Left renal pelvis (tissue), 4 donors: ENCODE results near the gene SH3PXD2A. TPM values are rescaled to one million over a fixed set of nuclear protein-coding genes. Genes with fewer than 3 reads are reported as not detected.
"Not testable (repeated sequence)": the region's sequence is repeated elsewhere in the genome, so short reads cannot be mapped to it uniquely, and the experiment has no call there.

Experiments
- DNase-seq, 4 donors: peaks; one replicate each; pipeline ENCODE4 v3.0.0-alpha.2; 2013; ENCODE audit warnings: low read depth in 4 of 4, low spot score in 3 of 4
- polyA plus RNA-seq, 4 donors: library from polyadenylated mRNA; unstranded; fragments of 120-200 nt; gene quantifications; one replicate each; pipeline ENCODE4 v1.2.1, GENCODE V29; 2013; ENCODE audit not compliant: insufficient read length in 4 of 4

SH3PXD2A gene
- polyA plus RNA-seq, 4 donors: 29.1 to 105 (median 31.7) TPM

- DNase-seq: no peak
These were observed 177.7 kb downstream of the SH3PXD2A start for GRCh38 chr10:103677486-103678177.

GRCh38 chr10:103676851-103677417, 178.4 kb downstream of the SH3PXD2A start:
- no peak for DNase-seq

- DNase-seq: no peak
These were observed 179.2 kb downstream of the SH3PXD2A start for GRCh38 chr10:103676058-103676785.

GRCh38 chr10:103673606-103674005, 181.8 kb downstream of the SH3PXD2A start:
- no peak for DNase-seq

- DNase-seq: no peak
These were observed 183.0 kb downstream of the SH3PXD2A start for GRCh38 chr10:103672345-103672744.

- DNase-seq: no peak
These were observed 184.1 kb downstream of the SH3PXD2A start for GRCh38 chr10:103671126-103671895.

- DNase-seq: no peak
These were observed 185.4 kb downstream of the SH3PXD2A start for GRCh38 chr10:103669944-103670343.

- no peak for DNase-seq
These were observed 186.0 kb downstream of the SH3PXD2A start for GRCh38 chr10:103669243-103669929.

GRCh38 chr10:103668351-103669242, 186.8 kb downstream of the SH3PXD2A start:
- DNase-seq: no peak

GRCh38 chr10:103667356-103667755, 188.0 kb downstream of the SH3PXD2A start:
- DNase-seq: no peak

GRCh38 chr10:103666762-103667150, 188.6 kb downstream of the SH3PXD2A start:
- no peak for DNase-seq

- no peak for DNase-seq
These were observed 189.2 kb downstream of the SH3PXD2A start for GRCh38 chr10:103666087-103666761.

- DNase-seq: no peak
These were observed 190.1 kb downstream of the SH3PXD2A start for GRCh38 chr10:103665162-103665889.

GRCh38 chr10:103663802-103664201, 191.6 kb downstream of the SH3PXD2A start:
- no peak for DNase-seq

GRCh38 chr10:103663236-103663635, 192.1 kb downstream of the SH3PXD2A start:
- no peak for DNase-seq

- DNase-seq: not testable (repeated sequence)
These were observed 192.7 kb downstream of the SH3PXD2A start for GRCh38 chr10:103662704-103663103.

- peak in 1 of 4 donors; percentile 84 for DNase-seq
These were observed 194.0 kb downstream of the SH3PXD2A start for GRCh38 chr10:103661198-103661950.
